ENCODE results near the gene CEMIP2. TPM values are rescaled to one million over a fixed set of nuclear protein-coding genes. Genes with fewer than 3 reads are reported as not detected.

Gene CEMIP2
- total and polyA plus RNA-seq, 4 donors = 18.8 to 123 (median 38.6) TPM

DNA sequence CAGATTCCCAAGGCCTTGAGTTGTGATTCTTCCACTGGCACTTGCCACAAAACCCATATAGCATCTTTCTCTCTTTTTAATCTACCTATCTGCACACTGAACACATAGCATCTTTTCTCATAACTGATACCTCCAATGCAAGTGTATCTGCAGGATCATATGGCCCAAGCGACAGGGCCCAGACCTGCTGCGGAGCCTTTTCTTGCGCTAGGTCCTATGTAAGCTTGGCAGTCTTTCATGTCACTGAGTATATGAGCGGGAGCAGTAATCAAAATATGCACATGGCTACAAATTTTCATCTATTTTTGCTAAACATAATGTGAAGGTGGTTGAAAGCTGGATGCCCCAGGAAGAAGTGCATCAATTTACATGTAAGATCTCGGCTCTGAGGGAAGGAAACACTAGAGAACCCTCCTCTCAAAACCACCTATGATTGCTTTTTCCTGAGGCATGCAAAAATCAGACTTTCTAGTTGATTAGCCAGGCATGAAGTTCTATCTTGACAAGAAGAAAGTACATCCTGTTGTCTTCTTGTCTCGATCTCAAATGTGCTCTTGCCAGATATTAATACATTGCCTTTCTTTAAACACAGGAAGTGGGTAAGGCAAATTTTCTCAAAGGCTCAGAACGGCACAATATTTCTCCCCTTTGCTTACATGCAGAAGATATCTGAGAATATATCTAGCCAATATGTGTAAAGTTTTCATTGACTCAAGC is 26.9 kb upstream of the CEMIP2 start:
- TF ChIP-seq RXRA (IDR thresholded peaks at IDR 0.05) (no peak), YY1 (IDR thresholded peaks at IDR 0.05) (no peak), GABPA (IDR thresholded peaks at IDR 0.05 in 1 of 2, conservative IDR thresholded peaks at IDR 0.05 in 1 of 2) (no peak), TAF1 (conservative IDR thresholded peaks at IDR 0.05) (no peak), RAD21 (IDR thresholded peaks at IDR 0.05) (no peak), SP1 (IDR thresholded peaks at IDR 0.05) (no peak)
- TF ChIP-seq, protein P1, sequence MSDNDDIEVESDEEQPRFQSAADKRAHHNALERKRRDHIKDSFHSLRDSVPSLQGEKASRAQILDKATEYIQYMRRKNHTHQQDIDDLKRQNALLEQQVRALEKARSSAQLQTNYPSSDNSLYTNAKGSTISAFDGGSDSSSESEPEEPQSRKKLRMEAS (IDR thresholded peaks at IDR 0.05) = no peak
- TF ChIP-seq, protein P2, sequence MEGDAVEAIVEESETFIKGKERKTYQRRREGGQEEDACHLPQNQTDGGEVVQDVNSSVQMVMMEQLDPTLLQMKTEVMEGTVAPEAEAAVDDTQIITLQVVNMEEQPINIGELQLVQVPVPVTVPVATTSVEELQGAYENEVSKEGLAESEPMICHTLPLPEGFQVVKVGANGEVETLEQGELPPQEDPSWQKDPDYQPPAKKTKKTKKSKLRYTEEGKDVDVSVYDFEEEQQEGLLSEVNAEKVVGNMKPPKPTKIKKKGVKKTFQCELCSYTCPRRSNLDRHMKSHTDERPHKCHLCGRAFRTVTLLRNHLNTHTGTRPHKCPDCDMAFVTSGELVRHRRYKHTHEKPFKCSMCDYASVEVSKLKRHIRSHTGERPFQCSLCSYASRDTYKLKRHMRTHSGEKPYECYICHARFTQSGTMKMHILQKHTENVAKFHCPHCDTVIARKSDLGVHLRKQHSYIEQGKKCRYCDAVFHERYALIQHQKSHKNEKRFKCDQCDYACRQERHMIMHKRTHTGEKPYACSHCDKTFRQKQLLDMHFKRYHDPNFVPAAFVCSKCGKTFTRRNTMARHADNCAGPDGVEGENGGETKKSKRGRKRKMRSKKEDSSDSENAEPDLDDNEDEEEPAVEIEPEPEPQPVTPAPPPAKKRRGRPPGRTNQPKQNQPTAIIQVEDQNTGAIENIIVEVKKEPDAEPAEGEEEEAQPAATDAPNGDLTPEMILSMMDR (IDR thresholded peaks at IDR 0.05; ENCODE audit: low read depth, low read length, missing input control) = no peak
- no peak for DNase-seq (ENCODE audit: low spot score)
- 82% methylated on average over 7 of the region's 7 CpGs for WGBS

DNA sequence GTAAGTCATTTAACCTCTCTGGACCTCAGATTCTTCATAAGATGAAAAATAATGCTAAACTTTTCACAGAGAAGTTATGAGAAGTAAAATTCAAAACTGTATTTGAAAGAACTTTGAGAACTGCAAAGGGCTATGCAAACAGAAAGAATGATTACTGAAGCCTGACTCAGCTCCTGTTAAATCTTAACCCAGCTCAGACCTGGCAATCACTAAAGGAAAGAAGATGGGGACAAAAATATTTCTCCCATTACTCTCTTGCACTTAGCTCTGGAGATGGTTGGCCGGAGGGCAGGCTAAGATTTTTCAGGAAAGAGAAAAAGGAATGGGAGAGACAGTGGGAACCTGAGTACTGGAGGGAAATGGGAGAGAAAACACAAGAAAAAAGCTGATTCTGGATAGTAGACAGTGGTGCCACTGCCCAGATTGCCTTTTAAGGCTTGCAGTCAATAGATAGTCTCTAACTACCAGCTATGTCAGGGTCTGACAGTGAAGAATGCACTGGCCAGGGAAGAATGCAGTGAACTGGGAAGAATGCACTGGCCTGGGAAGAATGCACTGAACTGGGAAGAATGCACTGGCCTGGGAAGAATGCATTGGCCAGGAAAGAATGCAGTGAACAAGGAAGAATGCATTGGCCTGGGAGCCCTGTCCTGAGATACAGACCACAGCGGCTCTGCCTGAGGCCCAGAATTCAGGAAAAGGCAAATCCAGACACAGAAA is 25.2 kb upstream of the CEMIP2 start:
- peak overlapping the region; percentile 3 to 16 for H3K27ac ChIP-seq (ENCODE audit: low read depth in 1 of 2, low read length in 2 of 2)
- H3K27me3 ChIP-seq (ENCODE audit: control insufficient read depth in 4 of 4, insufficient read depth in 4 of 4, low read length in 3 of 4) = no peaks in the 10 kb centered on the region
- H3K9me3 ChIP-seq (ENCODE audit: control insufficient read depth in 4 of 4, low read length in 3 of 4) = no peaks in the 10 kb centered on the region
- no peaks in the 10 kb centered on the region for H3K36me3 ChIP-seq (ENCODE audit: control insufficient read depth in 4 of 4, insufficient read depth in 3 of 4, low read depth in 1 of 4, low read length in 3 of 4)
- peaks cover 0 to 9% (median 3%) of the 10 kb centered on the region in 4 donors for H3K4me1 ChIP-seq (ENCODE audit: control insufficient read depth in 4 of 4, insufficient read depth in 4 of 4, low read length in 3 of 4)
- no peak overlapping the region for H3K9ac ChIP-seq (ENCODE audit: low read depth in 1 of 2, low read length in 2 of 2)
- TF ChIP-seq JUND (IDR thresholded peaks at IDR 0.05) (peak in 1 of 2 donors; percentile 31), YY1 (IDR thresholded peaks at IDR 0.05) (peak; percentile 33)
- TF ChIP-seq, protein P3, sequence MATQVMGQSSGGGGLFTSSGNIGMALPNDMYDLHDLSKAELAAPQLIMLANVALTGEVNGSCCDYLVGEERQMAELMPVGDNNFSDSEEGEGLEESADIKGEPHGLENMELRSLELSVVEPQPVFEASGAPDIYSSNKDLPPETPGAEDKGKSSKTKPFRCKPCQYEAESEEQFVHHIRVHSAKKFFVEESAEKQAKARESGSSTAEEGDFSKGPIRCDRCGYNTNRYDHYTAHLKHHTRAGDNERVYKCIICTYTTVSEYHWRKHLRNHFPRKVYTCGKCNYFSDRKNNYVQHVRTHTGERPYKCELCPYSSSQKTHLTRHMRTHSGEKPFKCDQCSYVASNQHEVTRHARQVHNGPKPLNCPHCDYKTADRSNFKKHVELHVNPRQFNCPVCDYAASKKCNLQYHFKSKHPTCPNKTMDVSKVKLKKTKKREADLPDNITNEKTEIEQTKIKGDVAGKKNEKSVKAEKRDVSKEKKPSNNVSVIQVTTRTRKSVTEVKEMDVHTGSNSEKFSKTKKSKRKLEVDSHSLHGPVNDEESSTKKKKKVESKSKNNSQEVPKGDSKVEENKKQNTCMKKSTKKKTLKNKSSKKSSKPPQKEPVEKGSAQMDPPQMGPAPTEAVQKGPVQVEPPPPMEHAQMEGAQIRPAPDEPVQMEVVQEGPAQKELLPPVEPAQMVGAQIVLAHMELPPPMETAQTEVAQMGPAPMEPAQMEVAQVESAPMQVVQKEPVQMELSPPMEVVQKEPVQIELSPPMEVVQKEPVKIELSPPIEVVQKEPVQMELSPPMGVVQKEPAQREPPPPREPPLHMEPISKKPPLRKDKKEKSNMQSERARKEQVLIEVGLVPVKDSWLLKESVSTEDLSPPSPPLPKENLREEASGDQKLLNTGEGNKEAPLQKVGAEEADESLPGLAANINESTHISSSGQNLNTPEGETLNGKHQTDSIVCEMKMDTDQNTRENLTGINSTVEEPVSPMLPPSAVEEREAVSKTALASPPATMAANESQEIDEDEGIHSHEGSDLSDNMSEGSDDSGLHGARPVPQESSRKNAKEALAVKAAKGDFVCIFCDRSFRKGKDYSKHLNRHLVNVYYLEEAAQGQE (IDR thresholded peaks at IDR 0.05) = no peak
- TF ChIP-seq, protein P4, sequence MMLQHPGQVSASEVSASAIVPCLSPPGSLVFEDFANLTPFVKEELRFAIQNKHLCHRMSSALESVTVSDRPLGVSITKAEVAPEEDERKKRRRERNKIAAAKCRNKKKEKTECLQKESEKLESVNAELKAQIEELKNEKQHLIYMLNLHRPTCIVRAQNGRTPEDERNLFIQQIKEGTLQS (IDR thresholded peaks at IDR 0.05) = no peak
- no peak overlapping the region for H3K4me3 ChIP-seq (ENCODE audit: low read depth in 1 of 3, low read length in 3 of 3)
- DNase-seq (ENCODE audit: low spot score) = no peak
- WGBS = 90% methylated on average over 2 of the region's 2 CpGs

More for the DNA sequence above, 26.9 kb upstream of the CEMIP2 start:
- Histone ChIP-seq H3K27me3 (ENCODE audit: control insufficient read depth in 4 of 4, insufficient read depth in 4 of 4, low read length in 3 of 4) (no peaks in the 10 kb centered on the region), H3K4me3 (ENCODE audit: low read depth in 1 of 3, low read length in 3 of 3) (no peak overlapping the region), H3K9me3 (ENCODE audit: control insufficient read depth in 4 of 4, low read length in 3 of 4) (peaks cover 0 to 7% (median under 1%) of the 10 kb centered on the region in 4 donors), H3K9ac (ENCODE audit: low read depth in 1 of 2, low read length in 2 of 2) (no peak overlapping the region), H3K4me1 (ENCODE audit: control insufficient read depth in 4 of 4, insufficient read depth in 4 of 4, low read length in 3 of 4) (peaks cover 0 to 9% (median 3%) of the 10 kb centered on the region in 4 donors), H3K27ac (ENCODE audit: low read depth in 1 of 2, low read length in 2 of 2) (no peak overlapping the region), H3K36me3 (ENCODE audit: control insufficient read depth in 4 of 4, insufficient read depth in 3 of 4, low read depth in 1 of 4, low read length in 3 of 4) (no peaks in the 10 kb centered on the region)

Data from liver (tissue), 9 donors.